ENCODE data around the gene FNDC10. TPM values are rescaled to one million over a fixed set of nuclear protein-coding genes. Genes with fewer than 3 reads are reported as not detected.
"Not testable (repeated sequence)": the region's sequence is repeated elsewhere in the genome, so short reads cannot be mapped to it uniquely, and the experiment has no call there.

The FNDC10 gene
- 2.7 and 4.4 TPM in 2 replicates for polyA plus RNA-seq (2011; rRNA removed)
- 2.5 and 3.5 TPM in 2 replicates for polyA minus RNA-seq (2011; rRNA and poly(A)+ RNA removed)

DNA sequence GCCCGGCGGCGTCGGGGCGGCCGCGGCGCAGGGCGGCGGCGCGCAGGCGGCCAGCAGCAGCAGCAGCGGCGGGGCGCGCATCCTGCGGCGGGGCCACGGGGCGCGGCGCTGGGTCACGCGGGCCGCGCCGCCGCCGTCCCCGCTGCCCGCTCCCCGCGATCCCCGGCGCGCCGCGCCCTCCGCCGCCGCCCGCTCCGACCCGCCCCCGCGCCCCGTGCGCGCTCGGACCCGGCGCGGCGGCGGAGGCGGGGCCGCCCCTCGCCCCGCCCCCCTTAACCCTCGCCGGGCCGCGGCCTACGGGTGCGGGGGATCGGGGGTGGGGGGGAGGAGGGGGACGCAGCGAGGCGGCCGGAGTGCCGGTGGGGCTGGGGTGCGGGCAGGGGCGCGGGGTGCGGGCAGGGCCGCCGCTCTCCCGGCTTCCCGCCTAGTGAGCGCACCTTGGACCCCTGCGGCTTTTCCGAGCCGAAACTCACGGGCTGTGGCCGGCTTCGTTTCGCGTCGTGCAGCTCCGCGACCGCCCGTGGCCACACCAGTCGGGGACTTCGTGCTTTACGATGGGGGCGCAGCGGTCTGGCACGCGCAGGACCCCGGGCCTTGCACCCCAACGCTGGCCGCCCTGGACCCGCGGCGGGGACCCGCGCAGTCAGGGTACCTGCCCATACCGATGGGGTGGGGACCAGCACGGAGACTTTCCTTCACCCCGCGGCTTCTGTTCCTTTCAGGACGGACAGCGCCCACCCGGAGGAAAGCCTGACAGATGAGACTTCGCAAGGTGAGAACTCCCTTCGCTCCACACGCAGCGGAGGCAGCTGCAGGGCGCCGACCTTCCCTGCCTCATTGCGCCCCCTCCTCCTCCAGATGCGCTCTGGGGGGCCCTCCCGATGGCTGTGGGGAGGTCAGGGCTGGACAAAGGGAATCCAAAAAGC, at the start of gene FNDC10:
FNDC10 (minus strand) TSS at position 201 of the 926 bp plus-strand sequence; CDS start at position 81, 120 bp downstream.
- POLR2A ChIA-PET: no interaction called here
- peaks cover 9% of the 10 kb centered on the region for H3K27me3 ChIP-seq (ENCODE audit: control insufficient read depth, insufficient read depth, low read length)
- H3K4me3 ChIP-seq (ENCODE audit: low read depth, low read length): peak within 1 kb of the TSS; percentile 47
- CTCF ChIA-PET: no interaction called here
- no peaks in the 10 kb centered on the region for H3K36me3 ChIP-seq (ENCODE audit: control insufficient read depth, insufficient read depth, low read length)
- TF ChIP-seq, protein P1, sequence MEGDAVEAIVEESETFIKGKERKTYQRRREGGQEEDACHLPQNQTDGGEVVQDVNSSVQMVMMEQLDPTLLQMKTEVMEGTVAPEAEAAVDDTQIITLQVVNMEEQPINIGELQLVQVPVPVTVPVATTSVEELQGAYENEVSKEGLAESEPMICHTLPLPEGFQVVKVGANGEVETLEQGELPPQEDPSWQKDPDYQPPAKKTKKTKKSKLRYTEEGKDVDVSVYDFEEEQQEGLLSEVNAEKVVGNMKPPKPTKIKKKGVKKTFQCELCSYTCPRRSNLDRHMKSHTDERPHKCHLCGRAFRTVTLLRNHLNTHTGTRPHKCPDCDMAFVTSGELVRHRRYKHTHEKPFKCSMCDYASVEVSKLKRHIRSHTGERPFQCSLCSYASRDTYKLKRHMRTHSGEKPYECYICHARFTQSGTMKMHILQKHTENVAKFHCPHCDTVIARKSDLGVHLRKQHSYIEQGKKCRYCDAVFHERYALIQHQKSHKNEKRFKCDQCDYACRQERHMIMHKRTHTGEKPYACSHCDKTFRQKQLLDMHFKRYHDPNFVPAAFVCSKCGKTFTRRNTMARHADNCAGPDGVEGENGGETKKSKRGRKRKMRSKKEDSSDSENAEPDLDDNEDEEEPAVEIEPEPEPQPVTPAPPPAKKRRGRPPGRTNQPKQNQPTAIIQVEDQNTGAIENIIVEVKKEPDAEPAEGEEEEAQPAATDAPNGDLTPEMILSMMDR (IDR thresholded peaks at IDR 0.05; ENCODE audit: insufficient read depth, low read depth, low read length): no peak
- no peak for DNase-seq (ENCODE audit: low read depth)

DNA sequence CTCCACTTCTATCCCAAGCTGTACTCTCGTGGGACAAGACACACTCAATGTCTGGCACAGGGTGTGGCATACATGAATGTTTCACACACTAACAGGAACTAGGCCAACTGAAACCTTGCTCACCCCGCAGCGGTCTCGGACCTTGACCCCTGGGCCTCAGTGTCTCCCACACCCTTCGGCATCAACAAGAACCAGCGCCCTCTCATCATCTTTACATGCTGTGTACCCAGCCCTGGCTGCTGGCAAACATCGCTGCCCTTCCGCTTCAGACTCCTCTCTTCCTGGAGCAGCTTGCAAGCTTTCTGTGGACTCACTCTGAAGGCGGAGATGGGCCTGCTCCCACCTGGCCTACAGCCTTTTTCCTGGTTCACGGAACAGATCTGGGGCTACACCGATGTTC, 48.3 kb upstream of the FNDC10 start:
- CTCF ChIA-PET; H3K27me3 ChIP-seq (ENCODE audit: control insufficient read depth, insufficient read depth, low read length); DNase-seq (ENCODE audit: low read depth): not testable (repeated sequence)

DNA sequence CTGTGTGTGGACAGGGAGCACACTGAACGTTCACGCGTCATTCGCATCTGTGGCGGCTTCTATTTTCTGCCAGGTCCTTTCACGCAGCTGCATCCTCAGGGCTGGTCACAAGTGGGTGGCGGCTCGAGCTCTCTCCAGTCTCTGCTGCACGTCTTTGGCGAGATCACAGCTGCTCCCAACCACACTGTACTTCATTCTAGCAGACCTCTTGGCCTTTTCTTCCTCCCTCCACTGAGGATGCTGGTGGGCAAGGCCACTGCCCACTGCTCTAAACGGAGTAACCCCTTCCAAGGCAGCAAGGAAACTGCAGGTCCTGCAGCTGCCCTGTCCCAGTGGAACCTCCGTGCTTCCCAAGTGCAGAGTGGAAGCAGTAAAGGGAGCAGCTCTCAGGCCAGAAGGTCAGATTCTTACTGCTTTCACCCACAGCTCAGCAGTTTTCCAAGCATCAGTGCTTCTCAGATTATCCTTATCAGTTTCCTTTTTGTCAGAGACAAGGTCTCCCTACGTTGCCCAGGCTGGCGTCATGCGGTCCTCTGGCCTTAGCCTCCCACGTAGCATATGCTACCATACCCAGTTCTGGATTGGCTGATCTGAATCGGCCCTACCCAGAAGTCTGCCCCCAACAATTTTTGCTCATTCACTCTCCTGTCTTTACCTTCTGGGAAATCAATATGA, 47.8 kb upstream of the FNDC10 start:
- POLR2A ChIA-PET; H3K4me3 ChIP-seq (ENCODE audit: low read depth, low read length); H3K27me3 ChIP-seq (ENCODE audit: control insufficient read depth, insufficient read depth, low read length); CTCF ChIA-PET; DNase-seq (ENCODE audit: low read depth): not testable (repeated sequence)
- peaks cover 12% of the 10 kb centered on the region for H3K36me3 ChIP-seq (ENCODE audit: control insufficient read depth, insufficient read depth, low read length)

More for the DNA sequence above, 48.3 kb upstream of the FNDC10 start:
- H3K36me3 ChIP-seq (ENCODE audit: control insufficient read depth, insufficient read depth, low read length): peaks cover 12% of the 10 kb centered on the region
- H3K4me3 ChIP-seq (ENCODE audit: low read depth, low read length); POLR2A ChIA-PET: not testable (repeated sequence)

DNA sequence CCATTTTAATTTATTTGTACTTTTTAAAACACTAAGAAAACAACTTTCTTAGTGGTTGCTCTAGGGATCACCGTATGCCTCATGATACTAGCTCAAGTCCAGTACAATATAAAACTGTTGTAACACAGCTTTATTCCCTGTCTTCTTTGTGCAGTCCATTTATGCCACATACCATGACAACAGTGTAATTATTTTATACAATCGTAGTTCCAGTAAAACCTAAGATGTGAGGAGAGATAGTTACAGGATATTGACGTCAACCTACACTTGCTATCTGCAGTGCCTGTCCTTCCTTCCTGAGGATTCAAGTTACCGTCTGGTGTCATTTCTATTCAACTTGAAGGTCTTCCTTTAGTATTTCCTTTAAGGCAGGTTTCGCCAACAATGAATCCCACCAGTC, 46.4 kb upstream of the FNDC10 start:
- CTCF ChIA-PET: interaction anchor here (1.4 kb wide), 1 partner anchor 262 kb away, joined by 5 read pairs; no protein-coding TSS in a partner anchor
- POLR2A ChIA-PET; H3K36me3 ChIP-seq (ENCODE audit: control insufficient read depth, insufficient read depth, low read length): not testable (repeated sequence)

DNA sequence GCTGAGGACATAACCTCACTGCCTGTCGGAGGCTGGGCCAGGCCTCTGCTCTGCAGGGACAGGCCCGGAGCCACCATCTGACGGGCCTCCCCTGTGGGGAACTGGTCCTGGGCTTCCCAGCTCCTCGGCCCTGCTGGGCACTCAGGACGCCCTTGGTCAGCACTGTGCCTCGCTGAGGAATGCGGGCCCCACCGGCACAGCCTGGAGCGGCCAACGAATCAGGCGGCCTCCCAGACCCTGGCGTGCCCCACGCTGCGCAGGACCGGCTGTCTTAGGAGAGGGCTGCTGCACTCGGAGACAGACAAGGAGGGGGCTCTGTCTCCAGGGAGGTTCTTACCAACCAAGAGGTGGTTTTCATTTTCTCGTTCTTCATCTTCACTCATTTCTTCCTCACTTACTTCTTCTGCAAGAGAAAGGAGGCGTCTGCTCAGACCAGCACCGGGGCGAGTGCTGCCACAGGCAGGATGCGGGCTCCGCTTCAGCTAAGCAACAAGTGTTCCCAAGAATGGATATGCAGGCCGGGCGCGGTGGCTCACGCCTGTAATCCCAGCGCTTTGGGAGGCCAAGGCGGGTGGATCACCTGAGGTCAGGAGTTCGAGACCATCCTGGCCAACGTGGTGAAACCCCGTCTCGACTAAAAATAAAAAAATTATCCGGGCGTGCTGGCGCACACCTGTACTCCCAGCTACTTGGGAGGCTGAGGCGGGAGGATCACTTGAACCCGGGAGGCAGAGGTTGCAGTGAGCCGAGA, 41.0 kb upstream of the FNDC10 start:
- POLR2A ChIA-PET; H3K27me3 ChIP-seq (ENCODE audit: control insufficient read depth, insufficient read depth, low read length); CTCF ChIA-PET; H3K36me3 ChIP-seq (ENCODE audit: control insufficient read depth, insufficient read depth, low read length); DNase-seq (ENCODE audit: low read depth); H3K4me3 ChIP-seq (ENCODE audit: low read depth, low read length): not testable (repeated sequence)

More for the DNA sequence above, 46.4 kb upstream of the FNDC10 start:
- DNase-seq (ENCODE audit: low read depth); H3K4me3 ChIP-seq (ENCODE audit: low read depth, low read length); H3K27me3 ChIP-seq (ENCODE audit: control insufficient read depth, insufficient read depth, low read length): not testable (repeated sequence)

DNA sequence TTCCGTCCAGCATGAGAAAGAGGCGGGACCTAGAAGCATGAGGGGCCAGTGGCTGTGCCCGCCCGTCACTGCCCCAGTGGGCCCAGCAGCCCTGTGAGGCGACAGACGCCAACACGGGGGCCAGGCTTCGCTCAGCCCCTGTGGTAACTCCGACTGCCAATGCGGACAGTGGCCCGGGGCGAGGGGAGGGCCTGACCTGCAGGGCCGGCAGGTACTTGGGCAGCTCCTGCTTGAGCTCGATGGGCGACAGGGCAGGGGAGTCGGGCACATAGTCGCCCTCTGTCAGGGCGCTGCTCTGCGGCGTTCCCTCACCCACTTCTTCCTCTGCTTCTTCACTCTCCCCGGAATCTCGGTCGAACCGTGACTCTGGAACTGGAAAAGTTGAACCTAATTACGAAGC, 40.1 kb upstream of the FNDC10 start:
- POLR2A ChIA-PET, CTCF ChIA-PET: not testable (repeated sequence)

DNA sequence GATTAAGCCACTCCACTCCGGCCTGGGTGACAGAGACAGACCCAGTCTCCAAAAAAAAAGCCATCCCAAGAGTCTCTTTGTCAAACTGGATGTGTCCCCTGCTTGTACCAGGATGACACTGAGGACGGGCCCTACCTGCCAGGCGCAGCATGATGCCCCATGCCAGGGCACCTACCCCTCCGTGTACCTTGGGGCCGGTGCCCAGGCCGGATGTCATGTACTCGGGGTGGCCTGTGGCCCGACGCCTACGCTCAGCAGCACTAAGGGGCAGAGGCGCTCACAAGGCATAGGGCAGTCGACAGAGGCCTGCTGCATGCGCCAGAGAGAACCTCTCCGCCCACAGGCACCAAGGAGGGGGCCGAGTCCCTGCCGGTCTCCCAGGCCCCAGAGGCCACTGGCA, 39.4 kb upstream of the FNDC10 start:
- DNase-seq (ENCODE audit: low read depth); POLR2A ChIA-PET; H3K36me3 ChIP-seq (ENCODE audit: control insufficient read depth, insufficient read depth, low read length); CTCF ChIA-PET; H3K4me3 ChIP-seq (ENCODE audit: low read depth, low read length); H3K27me3 ChIP-seq (ENCODE audit: control insufficient read depth, insufficient read depth, low read length): not testable (repeated sequence)

More for the DNA sequence above, 40.1 kb upstream of the FNDC10 start:
- not testable (repeated sequence) for DNase-seq (ENCODE audit: low read depth); H3K36me3 ChIP-seq (ENCODE audit: control insufficient read depth, insufficient read depth, low read length); H3K27me3 ChIP-seq (ENCODE audit: control insufficient read depth, insufficient read depth, low read length); H3K4me3 ChIP-seq (ENCODE audit: low read depth, low read length)

DNA sequence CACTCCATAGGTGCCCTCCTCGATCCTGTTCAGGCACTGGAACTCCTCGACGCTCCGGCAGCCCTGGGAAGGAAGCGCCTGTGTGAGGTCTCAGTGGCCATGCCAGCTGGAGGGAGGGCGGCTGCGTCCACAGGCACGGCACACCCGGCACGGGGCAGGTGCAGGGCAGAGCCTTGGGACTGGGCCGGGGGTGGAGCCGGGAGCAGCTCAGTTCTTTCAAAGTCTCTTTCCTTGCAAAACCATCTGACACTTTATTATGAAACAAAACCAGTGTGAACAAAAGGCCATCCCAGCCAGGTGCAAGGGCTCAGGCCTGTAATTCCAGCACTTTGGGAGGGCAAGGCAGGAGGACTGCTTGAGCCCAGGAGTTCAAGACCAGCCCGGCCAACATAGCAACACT, 38.6 kb upstream of the FNDC10 start:
- H3K36me3 ChIP-seq (ENCODE audit: control insufficient read depth, insufficient read depth, low read length); CTCF ChIA-PET; H3K27me3 ChIP-seq (ENCODE audit: control insufficient read depth, insufficient read depth, low read length); DNase-seq (ENCODE audit: low read depth); POLR2A ChIA-PET; H3K4me3 ChIP-seq (ENCODE audit: low read depth, low read length): not testable (repeated sequence)

DNA sequence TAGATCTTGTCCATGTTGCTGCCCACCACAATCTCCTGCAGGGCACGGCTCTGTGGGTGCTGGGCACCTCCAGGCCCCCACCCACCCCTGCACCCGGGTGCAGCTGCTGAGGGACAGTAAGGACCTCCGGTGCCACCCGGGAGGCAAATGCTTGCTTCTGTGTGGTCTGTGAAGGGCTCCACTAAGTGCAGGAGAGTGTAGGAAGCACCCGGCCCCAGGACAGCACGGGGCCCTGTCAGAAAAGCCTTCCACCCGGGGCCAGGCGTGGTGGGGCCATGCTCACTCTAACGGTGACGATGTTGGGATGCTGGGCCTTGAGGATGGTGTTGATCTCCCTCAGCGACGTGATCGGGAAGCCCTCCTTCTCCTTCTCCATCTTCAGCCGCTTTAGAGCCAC, 37.5 kb upstream of the FNDC10 start:
- H3K27me3 ChIP-seq (ENCODE audit: control insufficient read depth, insufficient read depth, low read length); CTCF ChIA-PET; H3K36me3 ChIP-seq (ENCODE audit: control insufficient read depth, insufficient read depth, low read length); DNase-seq (ENCODE audit: low read depth); POLR2A ChIA-PET; H3K4me3 ChIP-seq (ENCODE audit: low read depth, low read length): not testable (repeated sequence)

DNA sequence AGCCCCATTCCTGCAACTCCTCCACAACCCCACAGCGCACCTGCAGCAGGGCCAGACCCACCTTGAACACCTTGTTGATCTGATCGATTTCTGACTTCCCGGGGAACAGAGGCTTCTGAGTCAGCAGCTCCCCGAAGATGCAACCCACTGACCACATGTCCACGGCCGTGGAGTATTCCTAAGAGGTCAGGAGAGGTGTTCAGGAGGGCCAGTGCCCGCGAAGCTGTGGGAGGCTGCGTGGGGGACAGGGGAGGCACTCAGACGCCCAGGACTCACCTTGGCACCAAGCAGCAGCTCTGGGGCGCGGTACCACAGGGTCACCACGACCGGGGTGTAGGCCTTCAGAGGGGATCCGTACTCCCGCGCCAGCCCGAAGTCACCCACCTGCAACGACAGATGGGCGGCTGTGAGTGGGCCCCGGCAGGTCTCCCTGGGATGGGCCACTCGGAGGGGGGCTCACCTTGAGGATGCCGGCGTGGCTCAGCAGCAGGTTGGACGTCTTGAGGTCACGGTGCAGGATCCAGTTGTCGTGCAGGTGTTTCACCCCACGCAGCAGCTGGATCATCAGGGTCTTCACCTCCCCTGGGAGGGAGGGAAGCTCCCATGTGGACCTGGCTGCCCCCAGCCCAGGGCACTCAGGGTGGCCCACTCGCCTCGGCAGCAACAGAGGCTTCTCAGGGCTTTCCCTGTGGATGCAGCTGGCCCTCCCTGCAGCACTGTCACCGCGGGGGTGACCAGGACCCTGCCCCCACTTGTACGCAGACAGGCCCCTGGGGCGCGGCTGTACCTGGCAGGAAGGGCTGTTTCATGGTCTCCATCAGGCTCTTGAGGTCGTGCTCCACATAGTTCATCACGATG, 36.9 kb upstream of the FNDC10 start:
- H3K36me3 ChIP-seq (ENCODE audit: control insufficient read depth, insufficient read depth, low read length); CTCF ChIA-PET; POLR2A ChIA-PET; H3K4me3 ChIP-seq (ENCODE audit: low read depth, low read length); H3K27me3 ChIP-seq (ENCODE audit: control insufficient read depth, insufficient read depth, low read length); DNase-seq (ENCODE audit: low read depth): not testable (repeated sequence)

DNA sequence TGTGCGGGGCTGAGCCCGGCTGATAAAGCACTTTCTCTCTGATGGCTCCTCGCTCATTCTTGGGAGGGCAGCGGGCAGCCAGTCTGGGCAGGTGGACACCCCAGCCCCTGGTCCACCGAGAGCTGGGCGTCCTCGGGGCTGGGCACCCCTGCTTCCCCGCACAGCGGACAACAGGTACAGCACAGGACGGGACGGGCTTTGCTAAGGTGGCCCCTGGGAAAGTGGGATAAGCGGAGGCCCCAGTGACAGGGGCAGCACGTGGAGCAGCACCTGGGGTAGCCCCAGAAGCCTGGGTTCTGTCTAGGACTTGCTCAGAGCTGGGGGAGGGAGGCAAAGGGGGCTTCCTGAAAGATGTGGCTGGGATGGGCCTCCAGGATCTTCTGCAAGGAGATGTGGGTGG, 34.7 kb upstream of the FNDC10 start:
- POLR2A ChIA-PET; DNase-seq (ENCODE audit: low read depth); CTCF ChIA-PET; H3K27me3 ChIP-seq (ENCODE audit: control insufficient read depth, insufficient read depth, low read length); H3K4me3 ChIP-seq (ENCODE audit: low read depth, low read length); H3K36me3 ChIP-seq (ENCODE audit: control insufficient read depth, insufficient read depth, low read length): not testable (repeated sequence)
